GM12891 (cell line): ENCODE data around the gene PHPT1.
"Not testable (repeated sequence)": the region's sequence is repeated elsewhere in the genome, so short reads cannot be mapped to it uniquely, and the experiment has no call there.

Experiments
- POLR2A ChIP-seq: IDR thresholded peaks from 2 replicates; pipeline ENCODE4 v1.6.1; 2011; ENCODE audit warnings: low read depth, low read length, control low read depth
- TAF1 ChIP-seq: IDR thresholded peaks from 2 replicates; pipeline ENCODE4 v1.6.1; 2011; ENCODE audit warnings: low read depth, low read length, control low read depth

DNA sequence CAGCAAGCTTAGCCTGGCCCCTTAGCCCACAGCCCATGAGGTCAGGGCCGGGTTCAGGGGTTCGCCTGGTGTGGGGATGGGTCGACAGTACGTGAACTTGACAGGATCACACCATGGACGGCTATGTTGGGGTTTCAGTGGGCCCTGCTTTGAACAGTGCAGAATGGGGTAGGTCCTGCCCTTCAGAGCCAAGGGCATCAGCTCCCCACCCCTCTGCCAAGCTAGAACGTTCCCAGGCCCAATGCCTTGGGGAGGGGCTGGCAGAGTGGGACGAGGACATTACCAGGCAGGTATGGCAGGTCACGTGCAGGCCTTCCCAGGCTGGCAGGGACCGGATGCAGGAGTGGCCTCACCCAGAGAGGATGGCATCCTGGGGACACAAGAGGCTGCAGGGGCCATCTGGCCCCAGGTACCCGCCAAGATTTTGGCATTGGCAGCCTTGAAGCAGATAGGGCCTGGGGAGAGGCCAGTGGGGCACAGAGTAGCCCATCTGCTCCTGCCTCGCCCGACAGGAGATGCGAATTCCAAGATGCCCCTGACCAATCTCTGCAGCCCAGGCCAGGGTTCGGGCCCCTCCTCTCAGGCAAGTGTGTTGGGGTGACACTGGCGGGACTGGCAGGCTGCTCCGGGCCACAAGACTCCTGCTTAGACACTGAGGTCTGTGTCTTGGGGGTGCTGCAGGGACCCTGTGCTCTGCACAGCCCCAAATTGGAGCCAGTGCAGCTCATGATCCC, 7.4 kb upstream of the PHPT1 start:
- not testable (repeated sequence) for TF ChIP-seq POLR2A, TAF1
